Uterus (tissue), 2 donors: ENCODE data around the gene VWF.

Experiments used
- CTCF ChIP-seq, 4 experiments: fragments of 200-600 bp in 2 of 4; fragments of 450-650 bp in 2 of 4; sonication (generic) in 2 of 4; IDR thresholded peaks; one replicate each; pipeline ENCODE4 v1.5.1; 2016 to 2019; ENCODE audit warnings: antibody characterized with exemption in 4 of 4, mild to moderate bottlenecking in 2 of 4, moderate library complexity in 1 of 4
- POLR2A ChIP-seq, 2 donors: fragments of 450-650 bp; IDR thresholded peaks; one replicate each; pipeline ENCODE4 v1.6.1; 2016; ENCODE audit warnings: antibody characterized with exemption in 2 of 2, mild to moderate bottlenecking in 1 of 2, moderate library complexity in 1 of 2

GRCh38 chr12:6084261-6084968 is 40.1 kb downstream of the VWF start:
- TF ChIP-seq CTCF (IDR thresholded peaks at IDR 0.05) (no peak), POLR2A (IDR thresholded peaks at IDR 0.05) (no peak)
